ENCODE measurements around the gene TSPAN9. TPM values are rescaled to one million over a fixed set of nuclear protein-coding genes. Genes with fewer than 3 reads are reported as not detected.

TSPAN9 gene
- total and polyA plus RNA-seq, 2 experiments from 2014 or later: 6.0 to 31.5 TPM

GRCh38 chr12:3028108-3028507 lies 49.1 kb upstream of the TSPAN9 start (continued):
- no peak for TF ChIP-seq REST (IDR thresholded peaks at IDR 0.05; ENCODE audit: unreplicated experiment)
- no peak for TF ChIP-seq EZH2 (IDR thresholded peaks at IDR 0.05; ENCODE audit: low read depth, unreplicated experiment)
- TF ChIP-seq CREB1 (CRISPR knock-in tag; IDR thresholded peaks at IDR 0.05; ENCODE audit: low read depth): no peak
- no peak for TF ChIP-seq CTCF (conservative IDR thresholded peaks at IDR 0.05; ENCODE audit: low read depth in 2 of 2)
- TF ChIP-seq EZH2phosphoT487 (IDR thresholded peaks at IDR 0.05; ENCODE audit: unreplicated experiment): no peak

GRCh38 chr12:3030821-3031429 lies 46.3 kb upstream of the TSPAN9 start:
- peaks cover 9% of the 10 kb centered on the region for H3K4me1 Mint-ChIP-seq
- H3K9me3 Mint-ChIP-seq: no peaks in the 10 kb centered on the region
- ATAC-seq (no peak), DNase-seq (ENCODE audit: low spot score) (no peak)
- H3K27ac Mint-ChIP-seq: no peak overlapping the region
- Histone ChIP-seq H3K4me2 (no peak overlapping the region), H3K27me3 (ENCODE audit: insufficient read depth) (no peaks in the 10 kb centered on the region), H2AFZ (no peak overlapping the region), H3K9me2 (ENCODE audit: insufficient read depth) (no peaks in the 10 kb centered on the region), H3F3A (replicated peaks; ENCODE audit: low read depth) (peaks cover 32% of the 10 kb centered on the region), H3K36me3 (ENCODE audit: insufficient read depth) (peaks cover 35% of the 10 kb centered on the region), H3K4me1 (ENCODE audit: insufficient read depth) (no peaks in the 10 kb centered on the region), H3K4me3 (no peak overlapping the region), H4K20me1 (replicated peaks; ENCODE audit: insufficient read depth) (peaks cover 33% of the 10 kb centered on the region), H3K79me2 (replicated peaks; ENCODE audit: insufficient read depth) (no peaks in the 10 kb centered on the region), H3K27ac (ENCODE audit: low read depth) (no peak overlapping the region; the same call in 1 of the 2 replicates)
- peaks cover 56% of the 10 kb centered on the region for H3K36me3 Mint-ChIP-seq (ENCODE audit: low read depth)
- no peak overlapping the region for H3K4me3 Mint-ChIP-seq
- H3K27me3 Mint-ChIP-seq (ENCODE audit: insufficient read depth, low read depth, poor library complexity): peaks cover 15% of the 10 kb centered on the region
- no peak for TF ChIP-seq CREB1 (CRISPR knock-in tag; IDR thresholded peaks at IDR 0.05; ENCODE audit: low read depth)
- TF ChIP-seq REST (IDR thresholded peaks at IDR 0.05; ENCODE audit: unreplicated experiment): no peak
- TF ChIP-seq NANOG (IDR thresholded peaks at IDR 0.05; ENCODE audit: borderline replicate concordance): no peak
- TF ChIP-seq JUNB (IDR thresholded peaks at IDR 0.05; ENCODE audit: unreplicated experiment): no peak
- no peak for TF ChIP-seq EZH2 (IDR thresholded peaks at IDR 0.05; ENCODE audit: low read depth, unreplicated experiment)
- no peak for TF ChIP-seq ZNF462 (CRISPR knock-in tag; IDR thresholded peaks at IDR 0.05)
